Upper lobe of left lung (tissue), 4 donors: ENCODE data around the gene MINDY3.

ENCODE experiments used
- CTCF ChIP-seq, 6 experiments: fragments of 450-650 bp in 4 of 6; fragments of 200-600 bp in 2 of 6; sonication (generic) in 2 of 6; IDR thresholded peaks; one replicate each; pipeline ENCODE4 v1.5.1; 2016 to 2019; ENCODE audit warnings: antibody characterized with exemption in 6 of 6
- EP300 ChIP-seq, 4 donors: sonication (generic); formaldehyde crosslinking; IDR thresholded peaks; one replicate each; pipeline ENCODE4 v1.5.1; 2017; ENCODE audit warnings: antibody characterized with exemption in 4 of 4, control low read depth in 2 of 4
- POLR2A ChIP-seq, 4 donors: fragments of 450-650 bp; IDR thresholded peaks; one replicate each; pipeline ENCODE4 v1.5.1; 2016 to 2017; ENCODE audit warnings: antibody characterized with exemption in 4 of 4, mild to moderate bottlenecking in 2 of 4
- POLR2AphosphoS5 ChIP-seq, 2 donors: sonication (generic); formaldehyde crosslinking; IDR thresholded peaks; one replicate each; pipeline ENCODE4 v1.5.1; 2017; ENCODE audit warnings: antibody characterized with exemption in 2 of 2

GRCh38 chr10:15796762-15797161, 63.5 kb downstream of the MINDY3 start:
- TF ChIP-seq POLR2A (IDR thresholded peaks at IDR 0.05): no peak
- no peak for TF ChIP-seq CTCF (IDR thresholded peaks at IDR 0.05)
- no peak for TF ChIP-seq EP300 (IDR thresholded peaks at IDR 0.05)
- no peak for TF ChIP-seq POLR2AphosphoS5 (IDR thresholded peaks at IDR 0.05)
